Occipital lobe (tissue), 3 donors: Measurements from ENCODE around the gene OPN5. TPM values are rescaled to one million over a fixed set of nuclear protein-coding genes. Genes with fewer than 3 reads are reported as not detected.

ENCODE experiments used
- DNase-seq: peaks from one replicate; lab custom pipeline; 2025; lab: John Stamatoyannopoulos, UW
- small RNA-seq: library from RNA; depleted of rRNA; stranded (forward); fragments of <200 nt; gene quantifications from one replicate; pipeline ENCODE3, GENCODE V24; 2014
- total RNA-seq: library from RNA; depleted of rRNA; stranded (reverse); fragments of >200 nt; gene quantifications from one replicate; pipeline ENCODE4 v1.2.3, GENCODE V29; 2014

OPN5 gene
- total RNA-seq, 1 donor from 2014 or later = not detected

GRCh38 chr6:47859175-47859574 lies 77.3 kb downstream of the OPN5 start:
- no peak for DNase-seq

DNA sequence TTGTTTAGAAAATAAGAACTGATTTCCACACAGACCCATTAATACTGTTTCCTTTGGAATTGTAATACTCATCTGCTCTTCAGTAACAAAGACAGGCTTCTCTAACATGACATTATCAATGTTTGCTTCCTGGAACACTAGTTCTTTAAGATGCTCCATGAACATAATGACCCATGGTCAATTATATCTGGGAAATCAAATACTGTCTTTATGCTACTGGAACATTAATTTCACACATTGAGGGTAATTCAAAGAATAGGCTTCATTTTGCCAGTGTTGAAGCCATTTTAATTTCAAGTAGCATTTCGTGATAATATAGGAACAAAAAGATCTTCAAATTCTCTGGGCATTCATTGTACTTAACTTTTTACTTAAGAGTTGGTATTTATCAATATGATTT lies 80.9 kb downstream of the OPN5 start:
- DNase-seq = no peak

- DNase-seq = no peak
Measured at GRCh38 chr6:47865206-47865605, 83.4 kb downstream of the OPN5 start.

- DNase-seq = no peak
Measured at GRCh38 chr6:47875593-47875992, 93.8 kb downstream of the OPN5 start.

Small RNA genes lying within 50 kb of the gene (small RNA-seq; reads per million reads assigned to genes)
- gene RNU1-105P = not detected

Other genes starting within 250 kb of the OPN5 start
- gene ADGRF4, start 83.5 kb upstream of the OPN5 start, total RNA-seq = not detected